AG09309 (cell line): ENCODE measurements around the gene MPZL1.

ENCODE experiments used
- DNase-seq: peaks from one replicate; pipeline ENCODE4 v3.0.0-alpha.2; 2010; ENCODE audit warnings: low read depth
- H3K4me3 ChIP-seq: 2 replicates; pipeline ENCODE4 v1.5.1; 2011; ENCODE audit warnings: mild to moderate bottlenecking, low read depth, low read length, moderate library complexity; ENCODE audit not compliant: control insufficient read depth
- TF ChIP-seq, protein P1 (sequence below): IDR thresholded peaks from 2 replicates; pipeline ENCODE4 v1.5.1; 2011; ENCODE audit warnings: mild to moderate bottlenecking, low read depth, low read length, inconsistent platforms; ENCODE audit not compliant: insufficient read depth, control insufficient read depth; ENCODE audit errors: missing control alignments

The MPZL1 gene

DNA sequence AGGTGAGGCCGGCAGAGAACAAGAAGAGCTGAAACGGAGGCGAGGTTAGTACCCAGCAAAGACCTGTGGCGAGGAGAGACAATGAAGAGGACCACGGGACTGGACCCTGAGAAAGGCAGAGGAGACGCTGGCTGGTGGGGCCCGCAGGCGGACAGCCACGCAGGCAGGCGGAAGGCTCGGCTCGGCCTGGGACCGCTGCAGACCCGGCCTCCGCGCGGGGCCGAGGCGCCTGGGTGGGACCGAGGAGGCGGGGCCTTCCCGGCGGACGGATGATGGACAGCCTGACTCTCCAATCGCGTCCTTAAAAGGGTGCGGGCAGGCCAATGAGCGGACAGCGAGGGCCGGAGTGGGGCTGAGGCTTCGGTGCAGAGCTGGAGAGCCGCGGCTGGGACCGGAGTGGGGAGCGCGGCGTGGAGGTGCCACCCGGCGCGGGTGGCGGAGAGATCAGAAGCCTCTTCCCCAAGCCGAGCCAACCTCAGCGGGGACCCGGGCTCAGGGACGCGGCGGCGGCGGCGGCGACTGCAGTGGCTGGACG lies at the start of gene MPZL1:
Gene MPZL1 (plus strand): TSS at position 366 of the 535 bp plus-strand sequence. CDS start 170 bp downstream, outside the sequence.
- H3K4me3 ChIP-seq: peak within 1 kb of the TSS; percentile 78
- peak; percentile 81 for DNase-seq
- TF ChIP-seq, protein P1, sequence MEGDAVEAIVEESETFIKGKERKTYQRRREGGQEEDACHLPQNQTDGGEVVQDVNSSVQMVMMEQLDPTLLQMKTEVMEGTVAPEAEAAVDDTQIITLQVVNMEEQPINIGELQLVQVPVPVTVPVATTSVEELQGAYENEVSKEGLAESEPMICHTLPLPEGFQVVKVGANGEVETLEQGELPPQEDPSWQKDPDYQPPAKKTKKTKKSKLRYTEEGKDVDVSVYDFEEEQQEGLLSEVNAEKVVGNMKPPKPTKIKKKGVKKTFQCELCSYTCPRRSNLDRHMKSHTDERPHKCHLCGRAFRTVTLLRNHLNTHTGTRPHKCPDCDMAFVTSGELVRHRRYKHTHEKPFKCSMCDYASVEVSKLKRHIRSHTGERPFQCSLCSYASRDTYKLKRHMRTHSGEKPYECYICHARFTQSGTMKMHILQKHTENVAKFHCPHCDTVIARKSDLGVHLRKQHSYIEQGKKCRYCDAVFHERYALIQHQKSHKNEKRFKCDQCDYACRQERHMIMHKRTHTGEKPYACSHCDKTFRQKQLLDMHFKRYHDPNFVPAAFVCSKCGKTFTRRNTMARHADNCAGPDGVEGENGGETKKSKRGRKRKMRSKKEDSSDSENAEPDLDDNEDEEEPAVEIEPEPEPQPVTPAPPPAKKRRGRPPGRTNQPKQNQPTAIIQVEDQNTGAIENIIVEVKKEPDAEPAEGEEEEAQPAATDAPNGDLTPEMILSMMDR: no peak

DNA sequence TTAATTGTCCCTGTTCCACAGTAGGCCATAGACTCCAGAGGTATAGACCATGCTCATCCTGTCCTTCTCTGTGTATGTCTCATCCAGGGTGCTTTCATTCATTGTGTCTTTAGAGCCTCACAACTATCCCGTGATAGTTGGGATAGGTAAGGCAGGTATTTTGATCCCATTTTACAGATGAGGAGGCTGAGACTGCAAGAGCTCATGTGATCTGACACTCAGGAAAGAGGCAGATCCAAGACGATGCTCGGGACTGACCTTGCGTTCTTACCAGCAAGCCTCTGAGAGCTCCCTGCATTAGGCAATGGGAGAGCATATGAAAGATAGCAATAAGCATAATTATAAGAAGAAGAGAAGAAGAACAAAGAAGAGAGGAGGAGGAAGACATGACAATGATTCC lies 49.0 kb upstream of the MPZL1 start:
- no peak for DNase-seq
- H3K4me3 ChIP-seq: no peak overlapping the region
- TF ChIP-seq, protein P1: no peak

DNA sequence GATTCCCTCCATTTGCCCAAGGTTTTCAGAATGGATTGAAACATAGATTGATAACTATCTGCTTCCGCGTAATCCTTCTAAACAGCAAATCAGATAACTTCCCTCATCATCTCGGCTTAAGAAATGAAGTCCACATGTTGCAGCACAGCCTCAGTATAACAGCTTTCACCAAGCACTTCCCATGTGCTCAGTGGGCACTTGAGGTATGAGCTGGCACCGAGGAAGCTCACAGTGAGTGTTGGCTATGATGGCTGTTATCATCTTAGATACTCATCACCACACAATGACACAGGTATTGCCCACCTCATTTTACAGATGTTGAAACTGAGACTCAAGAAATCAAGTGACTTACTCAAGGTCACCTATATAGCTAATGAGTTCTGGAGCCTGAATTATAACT lies 48.5 kb upstream of the MPZL1 start:
- H3K4me3 ChIP-seq: no peak overlapping the region
- TF ChIP-seq, protein P1: no peak
- no peak for DNase-seq

DNA sequence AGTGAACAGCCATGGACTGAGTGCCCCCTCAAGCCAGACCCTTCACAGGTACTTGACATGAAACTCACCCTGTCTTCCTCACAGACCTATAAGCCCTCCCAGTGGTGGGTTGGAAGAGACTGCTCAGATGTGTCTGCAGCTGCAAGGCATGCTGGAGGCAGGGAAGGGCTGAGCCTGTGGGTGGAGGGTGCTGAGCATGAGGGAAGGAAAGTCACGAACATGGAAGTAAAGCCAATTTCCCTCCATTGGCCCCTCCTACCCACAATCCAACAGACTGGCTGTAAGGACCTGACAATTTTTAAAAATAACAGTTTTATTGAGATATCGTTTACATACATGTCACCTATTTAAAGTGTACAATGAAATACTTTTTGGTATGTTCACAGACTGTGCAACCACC lies 47.6 kb upstream of the MPZL1 start:
- no peak for DNase-seq

DNA sequence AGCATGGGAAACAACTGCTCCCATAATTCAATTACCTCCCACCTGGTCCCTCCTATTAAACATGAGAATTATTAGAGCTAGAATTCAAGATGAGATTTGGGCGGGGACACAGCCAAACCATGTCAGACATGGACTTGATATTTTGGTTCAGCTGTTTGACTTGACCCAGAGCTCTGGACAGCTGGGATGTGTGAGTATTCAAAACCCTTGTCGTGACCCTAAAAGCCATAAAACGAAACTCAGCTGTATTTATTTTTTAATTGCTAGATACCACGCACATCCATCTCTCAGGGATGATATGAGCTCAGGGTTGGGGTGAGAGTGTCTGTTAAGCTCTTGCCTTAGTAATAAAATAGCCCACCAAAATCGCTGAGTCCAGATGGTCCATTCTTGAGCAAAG lies 46.3 kb upstream of the MPZL1 start:
- DNase-seq: no peak
- TF ChIP-seq, protein P1: no peak
- H3K4me3 ChIP-seq: no peak overlapping the region

More for the DNA sequence above, 47.6 kb upstream of the MPZL1 start:
- no peak overlapping the region for H3K4me3 ChIP-seq
- TF ChIP-seq, protein P1: no peak

DNA sequence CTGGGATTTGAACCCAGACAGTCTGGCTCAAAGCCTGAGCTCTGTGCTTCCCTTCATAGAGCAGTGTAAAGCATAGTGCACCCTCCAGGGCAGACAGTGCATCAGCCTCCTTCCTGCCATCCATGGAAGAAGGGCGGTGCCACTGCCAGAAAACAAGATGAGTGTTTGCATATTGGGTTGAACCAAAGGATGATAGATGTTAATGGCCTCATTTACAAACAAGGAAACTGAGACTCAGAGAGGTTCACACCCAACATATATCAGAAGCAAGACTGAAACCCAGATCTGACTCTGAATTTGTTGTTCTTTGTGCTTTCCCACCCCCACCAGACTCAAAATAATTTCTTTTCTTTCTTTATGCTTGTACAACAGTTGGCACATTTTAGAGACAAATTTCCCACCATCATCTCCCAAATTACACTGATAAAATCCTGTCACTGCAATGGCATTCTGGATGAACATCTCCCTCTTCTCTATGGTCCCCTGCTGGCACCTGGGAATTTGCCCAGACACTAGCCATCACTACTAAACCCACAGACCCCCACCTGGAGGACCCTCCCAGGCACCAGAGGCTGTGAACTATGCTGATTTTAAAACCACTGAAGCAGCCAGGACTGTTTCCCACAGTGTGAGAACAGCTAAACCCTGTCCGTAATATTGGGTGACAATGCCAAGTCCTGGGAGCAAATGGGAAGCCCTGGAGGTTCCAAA lies 45.4 kb upstream of the MPZL1 start:
- TF ChIP-seq, protein P1: no peak
- no peak overlapping the region for H3K4me3 ChIP-seq
- DNase-seq: no peak
